OCI-LY7 (cell line): ENCODE data around the gene RFX2. TPM values are rescaled to one million over a fixed set of nuclear protein-coding genes. Genes with fewer than 3 reads are reported as not detected.
"Not testable (repeated sequence)": the region's sequence is repeated elsewhere in the genome, so short reads cannot be mapped to it uniquely, and the experiment has no call there.

Experiments
- BruUV-seq: library from RNA; stranded (reverse); fragments of 400-500 nt; replicated peaks from 2 replicates; lab custom pipeline; 2021; lab: Mats Ljungman, UMichigan
- CTCF ChIA-PET: fragments of 300-600 bp; sonication (Branson Sonifier 250); formaldehyde crosslinking; loops from one replicate; lab custom pipeline; 2022; ENCODE audit warnings: antibody characterized with exemption; ENCODE audit not compliant: unreplicated experiment; lab: Charles Lee
- POLR2A ChIA-PET: fragments of 300-600 bp; sonication (Branson Sonifier 250); formaldehyde crosslinking; loops from one replicate; lab custom pipeline; 2022; ENCODE audit warnings: antibody characterized with exemption; lab: Charles Lee
- DNase-seq: peaks from one replicate; pipeline ENCODE4 v3.0.0-alpha.2; 2015; ENCODE audit warnings: low spot score
- H2AFZ ChIP-seq: fragments of 200-600 bp; sonication (generic), shearing (Covaris generic); 2 replicates; pipeline ENCODE4 v1.6.1; 2014; ENCODE audit warnings: mild to moderate bottlenecking, antibody characterized with exemption, low read length, moderate library complexity
- H3K27ac ChIP-seq: fragments of 200-600 bp; sonication (generic); 2 replicates; pipeline ENCODE4 v1.5.1; 2014; ENCODE audit warnings: mixed run types, low read depth, mild to moderate bottlenecking, moderate library complexity, low read length, inconsistent platforms; ENCODE audit not compliant: poor library complexity, severe bottlenecking
- H3K36me3 ChIP-seq: fragments of 200-600 bp; sonication (generic); 2 replicates; pipeline ENCODE4 v1.6.1; 2014; ENCODE audit warnings: mild to moderate bottlenecking, antibody characterized with exemption, low read length, moderate library complexity, mixed read lengths; ENCODE audit not compliant: insufficient read depth
- H3K4me1 ChIP-seq: fragments of 200-600 bp; sonication (generic); 2 replicates; pipeline ENCODE4 v1.5.1; 2014; ENCODE audit warnings: mild to moderate bottlenecking, low read length; ENCODE audit not compliant: insufficient read depth, poor library complexity, severe bottlenecking
- H3K4me2 ChIP-seq: fragments of 200-600 bp; sonication (generic); 2 replicates; pipeline ENCODE4 v1.6.1; 2014; ENCODE audit warnings: mild to moderate bottlenecking, low read length
- H3K4me3 ChIP-seq: fragments of 200-600 bp; sonication (generic); 2 replicates; pipeline ENCODE4 v1.5.1; 2014; ENCODE audit warnings: mild to moderate bottlenecking, low read depth, low read length; ENCODE audit not compliant: poor library complexity, severe bottlenecking
- H3K79me2 ChIP-seq: fragments of 200-600 bp; sonication (generic); 2 replicates; pipeline ENCODE4 v1.6.1; 2016; ENCODE audit warnings: low read depth, mild to moderate bottlenecking, low read length, moderate library complexity, mixed read lengths; ENCODE audit not compliant: insufficient read depth
- H3K9me2 ChIP-seq: fragments of 200-600 bp; sonication (generic); 2 replicates; pipeline ENCODE4 v1.6.1; 2016; ENCODE audit warnings: mild to moderate bottlenecking, low read length, mixed read lengths; ENCODE audit not compliant: insufficient read depth
- H3K9me3 ChIP-seq: fragments of 200-600 bp; sonication (generic); 2 replicates; pipeline ENCODE4 v1.6.1; 2014; ENCODE audit warnings: mild to moderate bottlenecking, mixed run types, low read length, mixed read lengths
- H4K20me1 ChIP-seq: fragments of 200-600 bp; sonication (generic); 2 replicates; pipeline ENCODE4 v1.6.1; 2014; ENCODE audit warnings: mild to moderate bottlenecking, antibody characterized with exemption, low read length, moderate library complexity, mixed read lengths; ENCODE audit not compliant: insufficient read depth
- CTCF ChIP-seq: fragments of 200-600 bp; sonication (generic); conservative IDR thresholded peaks from 2 replicates; pipeline ENCODE4 v1.5.1; 2014; ENCODE audit warnings: mild to moderate bottlenecking, antibody characterized with exemption, low read length, moderate library complexity, mixed read lengths
- EZH2phosphoT487 ChIP-seq: fragments of 200-600 bp; sonication (generic); IDR thresholded peaks from 2 replicates; pipeline ENCODE4 v1.6.1; 2018; ENCODE audit warnings: low read depth, borderline replicate concordance, mild to moderate bottlenecking, mixed run types, antibody characterized with exemption, low read length, moderate library complexity, mixed read lengths
- intact Hi-C: fragments of 100-400 bp; cut with micrococcal nuclease; formaldehyde crosslinking; loops from one replicate; pipeline ENCODE4 v1.10.0; 2022; ENCODE audit not compliant: unreplicated experiment
- total RNA-seq, 2 experiments: library from RNA; depleted of rRNA in 1 of 2; stranded (reverse); fragments of >200 nt in 1 of 2; shearing (Covaris generic) in 1 of 2; gene quantifications; 2 replicates each; pipeline ENCODE4 v1.2.3, GENCODE V29; 2014 to 2022

Gene RFX2
- total RNA-seq, 2 experiments from 2014 or later, result 11.0 to 11.8 TPM

- no peak overlapping the region for H3K27ac ChIP-seq
- no TSS peak for BruUV-seq
- no peaks in the 10 kb centered on the region for H3K9me2 ChIP-seq
- H3K36me3 ChIP-seq, result no peaks in the 10 kb centered on the region
- no peak overlapping the region for H3K4me3 ChIP-seq
- H3K79me2 ChIP-seq, result no peaks in the 10 kb centered on the region
- H2AFZ ChIP-seq, result no peak overlapping the region
- H3K4me1 ChIP-seq, result no peaks in the 10 kb centered on the region
- DNase-seq, result no peak
- H3K4me2 ChIP-seq, result no peak overlapping the region
- intact Hi-C loops, result no loop called here
- TF ChIP-seq CTCF, result no peak
- TF ChIP-seq EZH2phosphoT487, result no peak
- ChIA-PET POLR2A (no interaction called here), CTCF (no interaction called here)
- H4K20me1 ChIP-seq, result no peaks in the 10 kb centered on the region
- no peaks in the 10 kb centered on the region for H3K9me3 ChIP-seq
Observed at GRCh38 chr19:6032381-6032780, 77.9 kb downstream of the RFX2 start.

DNA sequence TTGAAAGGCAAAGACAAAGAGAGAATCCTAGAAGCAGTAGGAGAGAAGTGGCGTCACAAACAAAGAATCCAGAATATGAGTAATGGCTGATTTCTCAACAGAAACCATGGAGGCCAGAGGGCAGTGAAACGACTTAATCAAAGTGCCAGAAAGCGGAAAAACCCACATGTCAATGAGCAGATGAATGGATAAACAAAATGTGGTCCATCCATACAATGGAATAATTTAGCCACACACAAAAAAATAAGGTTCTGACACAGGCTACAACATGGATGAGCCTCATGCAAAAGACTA is 80.1 kb downstream of the RFX2 start:
- no TSS peak for BruUV-seq
- Histone ChIP-seq H3K4me3 (no peak overlapping the region), H4K20me1 (no peaks in the 10 kb centered on the region), H3K36me3 (no peaks in the 10 kb centered on the region), H3K9me3 (no peaks in the 10 kb centered on the region), H2AFZ (no peak overlapping the region), H3K27ac (no peak overlapping the region), H3K79me2 (no peaks in the 10 kb centered on the region), H3K9me2 (no peaks in the 10 kb centered on the region), H3K4me1 (no peaks in the 10 kb centered on the region), H3K4me2 (no peak overlapping the region)
- DNase-seq, result no peak
- intact Hi-C loops, result no loop called here
- ChIA-PET CTCF (no interaction called here), POLR2A (no interaction called here)
- TF ChIP-seq CTCF, result no peak
- TF ChIP-seq EZH2phosphoT487, result no peak

DNA sequence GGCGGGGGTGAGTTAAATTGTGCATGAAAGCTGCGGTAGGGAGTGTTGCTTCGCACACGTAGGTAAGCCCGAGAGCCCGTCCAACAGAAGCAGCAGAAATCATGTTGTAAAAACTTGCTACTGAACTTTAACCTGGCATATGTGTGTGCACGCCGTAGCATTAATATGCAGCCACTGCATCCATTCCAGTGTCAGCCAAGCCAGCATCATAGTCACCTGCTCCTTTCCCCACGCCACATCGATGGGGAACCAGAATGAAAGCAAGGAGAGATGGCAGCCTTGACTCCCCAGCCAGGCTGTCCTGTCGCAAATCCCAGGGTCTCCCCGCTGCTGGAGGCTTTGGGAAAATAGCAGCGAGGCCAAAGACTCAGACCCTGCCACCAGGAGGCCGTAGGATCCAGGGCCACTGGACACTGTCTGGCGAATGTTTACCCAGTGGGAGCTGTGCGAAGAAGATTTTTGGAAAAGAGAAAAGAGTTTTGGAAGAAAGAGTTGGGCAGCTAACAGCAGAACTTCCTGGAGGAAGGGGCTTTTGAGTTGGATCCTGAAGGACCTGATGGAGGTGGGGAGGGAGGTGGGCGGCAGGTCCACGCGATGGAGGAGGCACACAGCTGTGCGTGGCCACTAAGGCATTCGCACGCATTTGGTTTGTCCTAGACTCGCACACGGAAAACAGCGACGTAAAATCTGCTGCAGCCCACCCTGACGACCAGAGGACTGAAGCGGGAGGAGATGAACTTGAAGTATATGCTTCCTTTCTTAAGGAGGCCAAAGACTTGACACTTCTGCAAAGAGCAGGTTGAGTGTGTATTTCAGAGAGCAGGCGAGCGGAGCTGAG is 83.7 kb downstream of the RFX2 start:
- Histone ChIP-seq H2AFZ (no peak overlapping the region), H3K9me2 (no peaks in the 10 kb centered on the region), H3K4me3 (no peak overlapping the region), H3K36me3 (no peaks in the 10 kb centered on the region), H3K79me2 (no peaks in the 10 kb centered on the region), H3K4me2 (no peak overlapping the region), H4K20me1 (no peaks in the 10 kb centered on the region), H3K9me3 (no peaks in the 10 kb centered on the region), H3K27ac (no peak overlapping the region), H3K4me1 (no peaks in the 10 kb centered on the region)
- CTCF ChIA-PET, result no interaction called here
- POLR2A ChIA-PET, result no interaction called here
- intact Hi-C loops, result loop anchor here (10.0 kb wide), 1 partner anchor 122 kb away; the partner anchor contains the start of genes NDUFA11 and VMAC
- TF ChIP-seq CTCF (no peak), EZH2phosphoT487 (no peak)
- no peak for DNase-seq
- BruUV-seq, result no TSS peak

GRCh38 chr19:6024756-6025155 is 85.5 kb downstream of the RFX2 start:
- DNase-seq, POLR2A ChIA-PET, CTCF ChIA-PET, H3K9me2 ChIP-seq, H3K4me2 ChIP-seq, H2AFZ ChIP-seq, H3K36me3 ChIP-seq, H3K79me2 ChIP-seq, H3K4me1 ChIP-seq, BruUV-seq, H4K20me1 ChIP-seq, H3K4me3 ChIP-seq, H3K9me3 ChIP-seq, H3K27ac ChIP-seq: not testable (repeated sequence)
- intact Hi-C loops, result loop anchor here (10.0 kb wide), 1 partner anchor 120 kb away; the partner anchor contains the start of genes NDUFA11 and VMAC
